DND-41 (cell line): ENCODE data around the gene PREX1.

Source experiments
- EZH2 ChIP-seq: IDR thresholded peaks from 3 replicates; pipeline ENCODE4 v1.6.1; 2012; ENCODE audit warnings: borderline replicate concordance, low read depth, mild to moderate bottlenecking, moderate library complexity, low read length, inconsistent platforms; ENCODE audit not compliant: severe bottlenecking
- TF ChIP-seq, protein P1 (sequence below): IDR thresholded peaks from 2 replicates; pipeline ENCODE4 v1.5.1; 2012; ENCODE audit warnings: borderline replicate concordance, low read length, moderate library complexity, mild to moderate bottlenecking; ENCODE audit not compliant: poor library complexity, severe bottlenecking; ENCODE audit errors: extremely low read depth

DNA sequence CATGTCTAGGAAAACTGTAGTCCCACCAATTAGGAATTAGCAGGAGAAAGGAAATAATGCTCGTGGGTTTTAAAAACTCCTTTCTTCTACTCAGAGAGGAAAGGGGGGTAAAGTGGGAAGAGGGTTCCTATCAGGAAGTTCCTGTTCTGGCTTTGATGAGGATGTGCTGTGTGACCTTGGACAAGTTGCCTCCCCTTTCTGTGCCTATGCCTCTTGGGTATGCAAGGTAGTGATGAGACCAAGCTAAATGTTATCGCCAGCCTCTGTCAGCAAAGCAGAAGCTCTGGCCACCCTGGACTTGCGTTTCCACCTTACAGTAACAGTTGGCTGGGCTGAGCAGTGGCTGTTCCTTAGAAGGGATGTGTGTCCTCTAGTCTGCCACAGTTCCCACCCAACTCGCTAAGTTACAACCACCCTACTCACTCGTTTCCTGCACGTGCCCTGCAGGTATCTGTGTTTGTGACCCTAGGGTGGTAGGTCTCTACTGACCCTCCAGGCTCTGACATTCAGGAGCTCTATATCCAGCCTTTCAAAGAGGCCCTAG is 110.0 kb downstream of the PREX1 start:
- TF ChIP-seq, protein P1, sequence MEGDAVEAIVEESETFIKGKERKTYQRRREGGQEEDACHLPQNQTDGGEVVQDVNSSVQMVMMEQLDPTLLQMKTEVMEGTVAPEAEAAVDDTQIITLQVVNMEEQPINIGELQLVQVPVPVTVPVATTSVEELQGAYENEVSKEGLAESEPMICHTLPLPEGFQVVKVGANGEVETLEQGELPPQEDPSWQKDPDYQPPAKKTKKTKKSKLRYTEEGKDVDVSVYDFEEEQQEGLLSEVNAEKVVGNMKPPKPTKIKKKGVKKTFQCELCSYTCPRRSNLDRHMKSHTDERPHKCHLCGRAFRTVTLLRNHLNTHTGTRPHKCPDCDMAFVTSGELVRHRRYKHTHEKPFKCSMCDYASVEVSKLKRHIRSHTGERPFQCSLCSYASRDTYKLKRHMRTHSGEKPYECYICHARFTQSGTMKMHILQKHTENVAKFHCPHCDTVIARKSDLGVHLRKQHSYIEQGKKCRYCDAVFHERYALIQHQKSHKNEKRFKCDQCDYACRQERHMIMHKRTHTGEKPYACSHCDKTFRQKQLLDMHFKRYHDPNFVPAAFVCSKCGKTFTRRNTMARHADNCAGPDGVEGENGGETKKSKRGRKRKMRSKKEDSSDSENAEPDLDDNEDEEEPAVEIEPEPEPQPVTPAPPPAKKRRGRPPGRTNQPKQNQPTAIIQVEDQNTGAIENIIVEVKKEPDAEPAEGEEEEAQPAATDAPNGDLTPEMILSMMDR: no peak
- no peak for TF ChIP-seq EZH2
